Aortic smooth muscle cell (primary cell): ENCODE measurements around the gene LRP2BP. TPM values are rescaled to one million over a fixed set of nuclear protein-coding genes. Genes with fewer than 3 reads are reported as not detected.

Source experiments
- total RNA-seq: library from RNA; depleted of rRNA; stranded (reverse); fragments of >200 nt; gene quantifications from 2 replicates; pipeline ENCODE4 v1.2.3, GENCODE V29; 2014

The LRP2BP gene
- total RNA-seq = 0.56 and 0.79 TPM in 2 replicates

DNA sequence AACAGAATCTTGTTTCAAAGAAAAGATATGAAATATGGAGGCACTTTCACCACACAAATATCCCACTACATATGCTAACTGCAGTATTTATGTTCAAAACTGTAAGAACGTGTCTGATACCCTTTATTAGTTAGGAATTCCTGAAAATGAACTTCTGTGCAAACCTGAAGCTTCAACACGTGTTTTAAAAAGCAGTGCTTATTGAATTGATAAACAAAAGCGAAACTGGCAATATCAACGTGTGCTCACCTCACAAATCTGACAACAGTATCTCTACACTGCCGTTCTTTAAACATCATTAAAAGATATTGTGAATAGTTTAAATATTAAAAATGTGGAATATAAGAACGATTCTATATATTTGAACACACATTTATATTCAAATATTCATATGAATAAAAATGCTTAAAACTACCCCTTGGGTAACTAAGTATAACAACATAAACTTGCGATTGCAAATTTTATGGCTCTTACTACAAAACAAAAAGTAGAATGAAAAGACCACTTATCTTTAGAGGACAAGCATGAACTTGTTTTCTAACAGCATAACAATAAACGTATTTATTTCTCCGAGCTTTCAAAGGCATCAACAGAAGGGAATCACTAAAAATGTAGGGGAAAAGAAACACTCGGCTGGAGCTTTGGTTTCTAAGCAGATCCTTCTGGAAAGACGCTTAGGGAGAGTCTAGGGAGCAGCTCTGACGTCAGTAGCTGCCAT lies at the start of gene LRP2BP:
Gene LRP2BP (minus strand): TSS at position 687 of the 718 bp plus-strand sequence. CDS start 17,738 bp downstream, outside the sequence.

GRCh38 chr4:185425647-185426352 lies 30.1 kb upstream of the LRP2BP start, which contains the start of gene UFSP2:
Gene UFSP2, minus strand, starts transcription at chr4:185425964. Its CDS starts 96 bp downstream, at chr4:185425868.

GRCh38 chr4:185396724-185397385 lies 1.1 kb upstream of the LRP2BP start, which contains the start of gene ANKRD37:
Gene ANKRD37, plus strand, starts transcription at chr4:185396841. Its CDS starts 83 bp downstream, at chr4:185396924.

Other genes starting within 250 kb of the LRP2BP start
- 42.5 TPM in 2 replicates for gene CFAP97, start 191.9 kb downstream of the LRP2BP start, total RNA-seq
- 28.4 and 34.2 TPM in 2 replicates for gene SNX25, start 186.3 kb downstream of the LRP2BP start, total RNA-seq
- 4.0 and 4.5 TPM in 2 replicates for gene ANKRD37, start 917 bp upstream of the LRP2BP start, total RNA-seq
- 53.8 and 67.8 TPM in 2 replicates for gene UFSP2, start 30.0 kb upstream of the LRP2BP start, total RNA-seq
- 2.1 and 2.7 TPM in 2 replicates for gene CCDC110, start 75.8 kb upstream of the LRP2BP start, total RNA-seq
- 70.0 and 89.6 TPM in 2 replicates for gene PDLIM3, start 139.6 kb upstream of the LRP2BP start, total RNA-seq